GM23338 (cell line): ENCODE results near the gene MDM2.
"Not testable (repeated sequence)": the region's sequence is repeated elsewhere in the genome, so short reads cannot be mapped to it uniquely, and the experiment has no call there.

Source experiments
- CREB1 ChIP-seq: fragments of 250-450 bp; sonication (Bioruptor Pico); IDR thresholded peaks from 2 replicates; pipeline ENCODE4 v1.5.0; 2020; ENCODE audit warnings: low read depth, mild to moderate bottlenecking, moderate library complexity
- CTCF ChIP-seq, 2 experiments: fragments of 200-600 bp in 1 of 2; sonication (generic) in 1 of 2; conservative IDR thresholded peaks; 2 replicates each; pipeline versions ENCODE4 v1.5.1 to v1.6.1; 2016 to 2017; ENCODE audit warnings: antibody characterized with exemption in 2 of 2, low read depth in 2 of 2, mild to moderate bottlenecking in 2 of 2, moderate library complexity in 1 of 2
- EZH2 ChIP-seq: fragments of 200-600 bp; sonication (generic); IDR thresholded peaks from one replicate; pipeline ENCODE4 v1.8.0; 2017; ENCODE audit warnings: antibody characterized with exemption, mild to moderate bottlenecking, low read depth; ENCODE audit not compliant: unreplicated experiment
- EZH2phosphoT487 ChIP-seq: fragments of 200-600 bp; sonication (generic); IDR thresholded peaks from one replicate; pipeline ENCODE4 v1.8.1; 2018; ENCODE audit warnings: antibody characterized with exemption; ENCODE audit not compliant: unreplicated experiment
- JUNB ChIP-seq: IDR thresholded peaks from one replicate; pipeline ENCODE4 v1.6.1; 2016; ENCODE audit warnings: antibody characterized with exemption; ENCODE audit not compliant: unreplicated experiment
- NANOG ChIP-seq: IDR thresholded peaks from 2 replicates; pipeline ENCODE4 v1.6.1; 2016; ENCODE audit warnings: antibody characterized with exemption, borderline replicate concordance
- POLR2AphosphoS5 ChIP-seq: IDR thresholded peaks from 2 replicates; pipeline ENCODE4 v1.6.1; 2016; ENCODE audit warnings: antibody characterized with exemption, low read depth
- STAT1 ChIP-seq: IDR thresholded peaks from one replicate; pipeline ENCODE4 v1.6.1; 2016; ENCODE audit warnings: antibody characterized with exemption; ENCODE audit not compliant: unreplicated experiment
- ZNF114 ChIP-seq: fragments of 250-450 bp; sonication (Bioruptor Pico); IDR thresholded peaks from 2 replicates; pipeline ENCODE4 v1.5.0; 2020; ENCODE audit warnings: mild to moderate bottlenecking, moderate library complexity
- ZNF331 ChIP-seq: fragments of 250-450 bp; sonication (Bioruptor Pico); IDR thresholded peaks from 2 replicates; pipeline ENCODE4 v1.5.0; 2020; ENCODE audit warnings: low read depth, mild to moderate bottlenecking, moderate library complexity
- ZNF462 ChIP-seq: fragments of 250-450 bp; sonication (Bioruptor Pico); IDR thresholded peaks from 2 replicates; pipeline ENCODE4 v1.5.0; 2020; ENCODE audit warnings: mild to moderate bottlenecking, moderate library complexity
- TF ChIP-seq, protein P1 (sequence below): IDR thresholded peaks from one replicate; pipeline ENCODE4 v1.6.1; 2018; ENCODE audit warnings: antibody characterized with exemption; ENCODE audit not compliant: unreplicated experiment
- TF ChIP-seq, protein P2 (sequence below): IDR thresholded peaks from 2 replicates; pipeline ENCODE4 v1.6.1; 2016; ENCODE audit warnings: antibody characterized with exemption

- not testable (repeated sequence) for TF ChIP-seq CTCF (conservative IDR thresholded peaks at IDR 0.05; ENCODE audit: low read depth in 2 of 2); EZH2; POLR2AphosphoS5; EZH2phosphoT487; NANOG; JUNB; CREB1 (CRISPR knock-in tag); ZNF114 (CRISPR knock-in tag); ZNF331; STAT1; ZNF462
- TF ChIP-seq, protein P1, sequence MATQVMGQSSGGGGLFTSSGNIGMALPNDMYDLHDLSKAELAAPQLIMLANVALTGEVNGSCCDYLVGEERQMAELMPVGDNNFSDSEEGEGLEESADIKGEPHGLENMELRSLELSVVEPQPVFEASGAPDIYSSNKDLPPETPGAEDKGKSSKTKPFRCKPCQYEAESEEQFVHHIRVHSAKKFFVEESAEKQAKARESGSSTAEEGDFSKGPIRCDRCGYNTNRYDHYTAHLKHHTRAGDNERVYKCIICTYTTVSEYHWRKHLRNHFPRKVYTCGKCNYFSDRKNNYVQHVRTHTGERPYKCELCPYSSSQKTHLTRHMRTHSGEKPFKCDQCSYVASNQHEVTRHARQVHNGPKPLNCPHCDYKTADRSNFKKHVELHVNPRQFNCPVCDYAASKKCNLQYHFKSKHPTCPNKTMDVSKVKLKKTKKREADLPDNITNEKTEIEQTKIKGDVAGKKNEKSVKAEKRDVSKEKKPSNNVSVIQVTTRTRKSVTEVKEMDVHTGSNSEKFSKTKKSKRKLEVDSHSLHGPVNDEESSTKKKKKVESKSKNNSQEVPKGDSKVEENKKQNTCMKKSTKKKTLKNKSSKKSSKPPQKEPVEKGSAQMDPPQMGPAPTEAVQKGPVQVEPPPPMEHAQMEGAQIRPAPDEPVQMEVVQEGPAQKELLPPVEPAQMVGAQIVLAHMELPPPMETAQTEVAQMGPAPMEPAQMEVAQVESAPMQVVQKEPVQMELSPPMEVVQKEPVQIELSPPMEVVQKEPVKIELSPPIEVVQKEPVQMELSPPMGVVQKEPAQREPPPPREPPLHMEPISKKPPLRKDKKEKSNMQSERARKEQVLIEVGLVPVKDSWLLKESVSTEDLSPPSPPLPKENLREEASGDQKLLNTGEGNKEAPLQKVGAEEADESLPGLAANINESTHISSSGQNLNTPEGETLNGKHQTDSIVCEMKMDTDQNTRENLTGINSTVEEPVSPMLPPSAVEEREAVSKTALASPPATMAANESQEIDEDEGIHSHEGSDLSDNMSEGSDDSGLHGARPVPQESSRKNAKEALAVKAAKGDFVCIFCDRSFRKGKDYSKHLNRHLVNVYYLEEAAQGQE: not testable (repeated sequence)
- TF ChIP-seq, protein P2, sequence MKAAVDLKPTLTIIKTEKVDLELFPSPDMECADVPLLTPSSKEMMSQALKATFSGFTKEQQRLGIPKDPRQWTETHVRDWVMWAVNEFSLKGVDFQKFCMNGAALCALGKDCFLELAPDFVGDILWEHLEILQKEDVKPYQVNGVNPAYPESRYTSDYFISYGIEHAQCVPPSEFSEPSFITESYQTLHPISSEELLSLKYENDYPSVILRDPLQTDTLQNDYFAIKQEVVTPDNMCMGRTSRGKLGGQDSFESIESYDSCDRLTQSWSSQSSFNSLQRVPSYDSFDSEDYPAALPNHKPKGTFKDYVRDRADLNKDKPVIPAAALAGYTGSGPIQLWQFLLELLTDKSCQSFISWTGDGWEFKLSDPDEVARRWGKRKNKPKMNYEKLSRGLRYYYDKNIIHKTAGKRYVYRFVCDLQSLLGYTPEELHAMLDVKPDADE: not testable (repeated sequence)
Measured at GRCh38 chr12:68811573-68811972, 3.6 kb downstream of the MDM2 start.
